Sigmoid colon (tissue), 7 donors: ENCODE data around the gene RNFT2. TPM values are rescaled to one million over a fixed set of nuclear protein-coding genes. Genes with fewer than 3 reads are reported as not detected.

Source experiments
- DNase-seq: peaks from one replicate; pipeline ENCODE4 v3.0.0-alpha.2; 2019
- H3K27ac ChIP-seq, 4 donors: fragments of 200-600 bp; sonication (generic); one replicate each; pipeline ENCODE4 v1.5.1; 2016 to 2019; ENCODE audit warnings: mild to moderate bottlenecking in 1 of 4
- H3K27me3 ChIP-seq, 3 donors: fragments of 200-600 bp; sonication (generic); one replicate each; pipeline ENCODE4 v1.5.1; 2019; ENCODE audit warnings: mild to moderate bottlenecking in 1 of 3
- H3K36me3 ChIP-seq, 4 donors: fragments of 200-600 bp; sonication (generic); one replicate each; pipeline ENCODE4 v1.5.1; 2016 to 2019
- H3K4me1 ChIP-seq, 4 donors: fragments of 200-600 bp; sonication (generic); one replicate each; pipeline ENCODE4 v1.5.1; 2017 to 2019
- H3K4me3 ChIP-seq, 4 donors: fragments of 200-600 bp; sonication (generic); one replicate each; pipeline ENCODE4 v1.5.1; 2017 to 2019; ENCODE audit warnings: mild to moderate bottlenecking in 2 of 4, moderate library complexity in 1 of 4
- H3K9me3 ChIP-seq, 4 donors: fragments of 200-600 bp in 3 of 4; sonication (generic) in 3 of 4; one replicate each; pipeline versions ENCODE4 v1.5.1 to v1.6.1; 2013 to 2019
- CTCF ChIP-seq, 4 experiments: fragments of 450-650 bp in 3 of 4; fragments of 200-600 bp in 1 of 4; IDR thresholded peaks; one replicate each; pipeline ENCODE4 v1.5.1; 2016 to 2019; ENCODE audit warnings: antibody characterized with exemption in 4 of 4, mild to moderate bottlenecking in 3 of 4, moderate library complexity in 2 of 4
- EP300 ChIP-seq, 4 donors: sonication (generic); formaldehyde crosslinking; IDR thresholded peaks; one replicate each; pipeline ENCODE4 v1.6.1; 2017; ENCODE audit warnings: antibody characterized with exemption in 4 of 4
- POLR2A ChIP-seq, 2 donors: fragments of 450-650 bp; IDR thresholded peaks; one replicate each; pipeline ENCODE4 v1.6.1; 2016; ENCODE audit warnings: antibody characterized with exemption in 2 of 2, mild to moderate bottlenecking in 2 of 2, moderate library complexity in 2 of 2
- POLR2AphosphoS5 ChIP-seq, 4 donors: sonication (generic); formaldehyde crosslinking; IDR thresholded peaks; one replicate each; pipeline ENCODE4 v1.6.1; 2017; ENCODE audit warnings: antibody characterized with exemption in 4 of 4
- whole genome bisulfite sequencing, 2 donors: extraction: QIAGEN DNeasy Blood & Tissue Kit; methylation state at CpG; one replicate each; pipeline ENCODE4 v1.1.7; 2013; 5-methylcytosine and 5-hydroxymethylcytosine counted together
- intact Hi-C: fragments of 100-400 bp; cut with DNase I; formaldehyde crosslinking; loops from one replicate; pipeline ENCODE4 v1.15.1; 2023
- polyA plus RNA-seq, 3 donors: library from polyadenylated mRNA; stranded (reverse); fragments of 200-250 nt; gene quantifications; one replicate each; pipeline ENCODE4 v1.2.3, GENCODE V29; 2013
- total RNA-seq, 4 donors: library from RNA; depleted of rRNA; stranded (reverse); fragments of >200 nt; gene quantifications; one replicate each; pipeline ENCODE4 v1.1.0, GENCODE V29; 2016
- donor health status: healthy with polysubstance abuse.
- donor health status: Bipolar disorder and iron deficiency.
- donor health status: healthy.

RNFT2 gene
- total and polyA plus RNA-seq, 7 donors, result 0.36 to 4.3 (median 1.1) TPM

- no peak for DNase-seq
- no peaks in the 10 kb centered on the region for H3K36me3 ChIP-seq
- intact Hi-C loops, result no loop called here
- no peak overlapping the region for H3K27ac ChIP-seq
- peaks cover 0 to 17% (median 0%) of the 10 kb centered on the region in 3 donors for H3K27me3 ChIP-seq
- no peak overlapping the region for H3K4me3 ChIP-seq
- H3K4me1 ChIP-seq, result no peaks in the 10 kb centered on the region
- no peaks in the 10 kb centered on the region for H3K9me3 ChIP-seq
- WGBS, 2 donors, result 95 to 96% methylated on average over 23 of the region's 23 CpGs
- no peak for TF ChIP-seq EP300 (IDR thresholded peaks at IDR 0.05)
- TF ChIP-seq CTCF (IDR thresholded peaks at IDR 0.05), result no peak
- TF ChIP-seq POLR2A (IDR thresholded peaks at IDR 0.05), result no peak
- no peak for TF ChIP-seq POLR2AphosphoS5 (IDR thresholded peaks at IDR 0.05)
Measured at GRCh38 chr12:116849216-116849615, 111.1 kb downstream of the RNFT2 start.

- peaks cover 0 to 41% (median 17%) of the 10 kb centered on the region in 3 donors for H3K27me3 ChIP-seq
- no peaks in the 10 kb centered on the region for H3K4me1 ChIP-seq
- WGBS, 2 donors, result 88 to 89% methylated on average over 6 of the region's 6 CpGs
- H3K36me3 ChIP-seq, result no peaks in the 10 kb centered on the region
- H3K27ac ChIP-seq, result no peak overlapping the region
- TF ChIP-seq EP300 (IDR thresholded peaks at IDR 0.05), result no peak
- no peak for TF ChIP-seq POLR2AphosphoS5 (IDR thresholded peaks at IDR 0.05)
- no peak for TF ChIP-seq CTCF (IDR thresholded peaks at IDR 0.05)
- no peak for TF ChIP-seq POLR2A (IDR thresholded peaks at IDR 0.05)
- H3K9me3 ChIP-seq, result no peaks in the 10 kb centered on the region
- no peak overlapping the region for H3K4me3 ChIP-seq
- intact Hi-C loops, result no loop called here
- DNase-seq, result no peak
Measured at GRCh38 chr12:116852303-116852702, 114.2 kb downstream of the RNFT2 start.

GRCh38 chr12:116853507-116853906 is 115.4 kb downstream of the RNFT2 start:
- peaks cover 0 to 51% (median 22%) of the 10 kb centered on the region in 3 donors for H3K27me3 ChIP-seq
- 62 to 76% methylated on average over 5 of the region's 5 CpGs for WGBS, 2 donors
- no peak for TF ChIP-seq POLR2AphosphoS5 (IDR thresholded peaks at IDR 0.05)
- no peak for TF ChIP-seq CTCF (IDR thresholded peaks at IDR 0.05)
- TF ChIP-seq POLR2A (IDR thresholded peaks at IDR 0.05), result no peak
- no peak for TF ChIP-seq EP300 (IDR thresholded peaks at IDR 0.05)

GRCh38 chr12:116855744-116856470 is 117.8 kb downstream of the RNFT2 start:
- 30 to 80% methylated on average over 16 of the region's 16 CpGs for WGBS, 2 donors
- TF ChIP-seq POLR2AphosphoS5 (IDR thresholded peaks at IDR 0.05), result no peak
- no peak for TF ChIP-seq POLR2A (IDR thresholded peaks at IDR 0.05)
- TF ChIP-seq CTCF (IDR thresholded peaks at IDR 0.05), result no peak
- TF ChIP-seq EP300 (IDR thresholded peaks at IDR 0.05), result no peak
- Histone ChIP-seq H3K4me1 (no peaks in the 10 kb centered on the region), H3K36me3 (no peaks in the 10 kb centered on the region), H3K27me3 (peaks cover 0 to 51% (median 22%) of the 10 kb centered on the region in 3 donors), H3K27ac (no peak overlapping the region), H3K9me3 (no peaks in the 10 kb centered on the region), H3K4me3 (no peak overlapping the region)
- intact Hi-C loops, result no loop called here
- no peak for DNase-seq

More at GRCh38 chr12:116853507-116853906, 115.4 kb downstream of the RNFT2 start:
- H3K4me3 ChIP-seq, result no peak overlapping the region
- no peaks in the 10 kb centered on the region for H3K4me1 ChIP-seq
- intact Hi-C loops, result no loop called here
- no peak for DNase-seq
- H3K36me3 ChIP-seq, result no peaks in the 10 kb centered on the region
- H3K27ac ChIP-seq, result no peak overlapping the region
- H3K9me3 ChIP-seq, result no peaks in the 10 kb centered on the region
